Stimulated activated CD4-positive, alpha-beta T cell treated with anti-CD3 and anti-CD28 coated beads, Interleukin-12 subunit alpha, Interleukin-12 subunit beta, amount 100 ng/mL, for 4 hours (primary cell): ENCODE measurements around the gene EPHB1.
"Not testable (repeated sequence)": the region's sequence is repeated elsewhere in the genome, so short reads cannot be mapped to it uniquely, and the experiment has no call there.

Experiments used
- DNase-seq: peaks from one replicate; pipeline ENCODE4 v3.0.0-alpha.2; 2020

Gene EPHB1

GRCh38 chr3:135066844-135067727 is 272.0 kb downstream of the EPHB1 start:
- not testable (repeated sequence) for DNase-seq

GRCh38 chr3:135068011-135068410 is 273.0 kb downstream of the EPHB1 start:
- no peak for DNase-seq

DNA sequence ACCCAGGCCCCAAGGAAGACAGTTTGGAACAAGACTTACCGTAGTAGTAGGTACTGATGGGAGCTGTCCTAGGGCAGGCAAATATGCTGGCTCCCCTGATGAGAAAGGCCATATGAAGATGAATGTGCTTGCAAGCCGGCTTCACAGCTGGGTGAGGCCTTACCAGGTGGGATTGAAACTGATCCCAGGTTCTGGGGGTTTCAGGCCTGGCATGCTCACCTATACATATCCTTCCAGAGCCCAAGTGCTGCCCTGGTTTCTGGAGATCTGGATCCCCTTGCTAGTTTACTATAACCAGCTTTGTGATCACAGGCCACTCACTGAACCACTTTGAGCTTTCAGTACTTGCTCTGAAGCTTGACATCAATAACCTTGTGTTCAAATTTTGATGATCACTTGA is 274.3 kb downstream of the EPHB1 start:
- no peak for DNase-seq

DNA sequence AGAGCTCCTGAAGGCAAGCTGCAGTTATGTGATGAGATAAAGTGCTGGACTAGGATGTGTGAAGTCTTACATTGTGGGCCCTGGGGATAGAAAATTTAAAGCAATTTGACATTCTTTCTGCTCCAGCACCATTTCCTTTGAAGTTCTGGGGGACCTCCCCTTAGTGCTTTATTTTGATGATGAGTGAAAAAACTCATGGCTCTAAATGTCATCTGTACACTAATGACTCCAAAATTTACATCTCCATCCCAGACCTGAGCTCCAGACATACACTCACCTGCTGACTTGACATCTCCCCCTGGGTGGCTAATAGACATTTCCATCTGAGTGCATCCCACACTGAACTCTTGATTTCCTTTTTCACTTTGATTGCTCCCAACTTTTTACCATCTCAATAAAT is 276.4 kb downstream of the EPHB1 start:
- no peak for DNase-seq

DNA sequence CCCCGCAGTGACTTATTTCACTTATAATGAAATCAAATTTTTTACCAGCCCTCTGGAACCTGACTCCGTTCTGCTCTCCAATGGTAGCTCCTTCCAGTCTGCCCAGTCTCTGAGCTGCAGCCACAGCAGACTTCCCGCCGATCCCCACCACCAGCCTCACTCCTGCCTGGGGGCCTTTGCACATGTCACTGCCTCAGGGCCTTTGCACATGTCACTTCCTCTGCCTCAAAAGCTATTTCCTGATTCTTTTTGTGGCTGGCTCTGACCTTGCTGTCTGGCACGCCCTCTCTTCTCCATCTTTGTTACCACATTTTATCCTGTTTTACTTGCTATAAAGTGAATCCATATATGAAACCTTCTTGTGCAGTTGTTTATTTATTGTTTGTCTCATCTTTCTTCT is 277.4 kb downstream of the EPHB1 start:
- no peak for DNase-seq

DNA sequence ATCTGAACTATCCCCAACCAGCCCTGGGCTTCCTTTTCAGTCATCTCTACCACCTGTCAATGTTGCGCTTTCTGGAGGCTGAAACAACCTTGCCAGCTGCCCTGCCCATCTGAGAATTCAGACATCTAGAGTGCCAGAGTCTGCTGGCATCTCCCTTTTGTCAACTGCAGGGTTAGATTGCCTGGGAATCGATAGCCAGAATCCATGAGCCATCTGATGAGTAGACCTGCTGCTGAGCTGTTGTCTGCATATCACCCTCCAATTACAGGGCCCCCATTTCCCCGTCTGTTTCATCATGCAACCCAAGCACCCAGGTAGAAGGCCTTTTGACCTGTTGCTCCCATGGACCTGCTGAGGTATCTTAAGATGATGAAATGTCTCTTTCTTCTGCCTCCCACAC is 280.1 kb downstream of the EPHB1 start:
- DNase-seq: no peak

DNA sequence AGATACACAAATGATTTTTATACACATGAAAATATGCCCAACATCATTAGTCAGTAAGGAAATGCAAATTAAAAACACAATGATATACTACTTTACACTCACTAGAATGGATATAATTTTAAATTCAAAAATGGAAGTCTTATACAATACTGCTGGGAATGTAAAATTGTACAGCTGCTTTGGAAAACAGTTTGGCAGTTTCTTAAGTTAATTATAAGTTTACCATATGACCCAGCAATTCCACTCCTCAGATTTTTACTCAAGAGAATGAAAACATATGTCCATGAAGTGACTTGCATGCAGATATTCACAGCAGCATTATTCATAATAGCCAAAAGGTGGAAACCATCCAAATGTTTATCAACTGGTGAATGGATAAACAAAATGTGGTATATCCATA is 281.3 kb downstream of the EPHB1 start:
- no peak for DNase-seq

DNA sequence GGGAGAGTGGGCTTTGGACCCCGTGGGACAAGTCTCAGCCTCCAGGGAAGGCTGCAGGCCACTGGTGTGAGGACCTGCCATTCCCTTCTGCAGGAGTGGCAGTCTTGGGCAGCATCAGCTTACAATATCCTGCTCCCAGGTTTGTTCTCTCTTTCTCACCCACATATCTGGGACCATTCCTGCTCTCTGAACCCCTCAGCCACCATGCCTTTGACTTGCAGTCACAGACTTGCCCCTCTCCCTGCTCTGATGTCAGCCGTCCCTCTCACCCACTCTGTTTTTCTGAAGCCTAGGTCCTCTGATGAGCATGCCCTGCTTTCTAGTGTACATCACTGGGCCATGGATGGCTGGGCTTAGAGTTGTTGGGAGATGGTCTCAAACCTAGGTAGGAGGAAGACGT is 282.1 kb downstream of the EPHB1 start:
- no peak for DNase-seq

DNA sequence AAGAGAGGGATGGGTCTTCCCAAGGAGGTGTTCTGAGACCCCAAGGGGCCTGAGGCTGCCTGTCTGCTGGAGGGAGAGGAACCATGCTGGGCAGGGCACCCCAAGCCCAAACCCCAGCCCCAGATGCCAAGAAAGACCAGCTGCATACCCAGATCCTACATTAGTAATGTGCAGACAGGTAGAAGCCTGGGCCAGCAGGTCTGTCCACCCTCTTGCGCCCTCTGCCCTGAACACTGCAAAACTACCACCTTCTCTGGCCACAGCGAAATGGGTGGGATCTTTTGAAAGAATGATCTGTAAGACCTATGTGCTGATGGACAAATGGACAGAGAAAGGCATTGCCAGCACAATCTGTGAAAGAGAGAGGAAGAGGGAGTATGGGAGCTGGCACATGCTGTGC is 283.2 kb downstream of the EPHB1 start:
- no peak for DNase-seq

DNA sequence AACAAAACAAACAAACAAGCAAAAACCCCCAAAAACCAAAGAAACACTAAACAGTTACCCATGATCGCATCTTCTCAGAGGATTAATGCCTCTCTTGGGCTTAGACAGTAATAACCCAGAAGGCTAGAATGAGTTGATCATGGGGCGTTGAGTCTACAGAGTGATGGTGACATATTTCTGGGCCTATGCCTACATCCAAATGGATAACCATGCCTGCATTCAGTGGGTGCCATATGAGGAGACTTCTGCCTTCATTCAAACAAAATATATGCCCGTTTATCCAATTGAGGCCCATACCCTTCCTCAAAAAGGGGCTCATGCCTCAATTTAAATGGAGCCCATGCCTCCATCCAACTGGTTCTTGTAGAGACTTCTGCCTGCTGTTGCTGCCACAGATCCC is 284.0 kb downstream of the EPHB1 start:
- DNase-seq: no peak

DNA sequence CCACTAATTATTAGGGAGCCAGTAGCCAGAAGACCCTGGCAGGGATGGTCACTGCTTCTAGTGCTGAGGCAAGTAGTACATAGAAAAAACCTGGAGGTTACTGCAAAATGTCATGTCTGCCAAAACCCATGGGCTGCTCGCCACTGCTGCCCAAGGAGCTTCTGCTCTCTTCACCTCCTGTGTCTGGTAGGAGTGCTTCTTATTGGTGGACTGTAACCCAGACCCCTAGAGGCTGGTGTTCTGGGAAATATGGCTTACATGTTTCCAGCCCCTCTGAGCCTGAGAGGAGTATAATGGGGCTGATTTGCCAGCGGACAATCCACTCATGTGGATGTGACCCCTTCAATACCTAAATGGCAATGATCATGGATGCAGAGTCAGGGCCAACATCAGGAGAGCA is 286.4 kb downstream of the EPHB1 start:
- DNase-seq: no peak

DNA sequence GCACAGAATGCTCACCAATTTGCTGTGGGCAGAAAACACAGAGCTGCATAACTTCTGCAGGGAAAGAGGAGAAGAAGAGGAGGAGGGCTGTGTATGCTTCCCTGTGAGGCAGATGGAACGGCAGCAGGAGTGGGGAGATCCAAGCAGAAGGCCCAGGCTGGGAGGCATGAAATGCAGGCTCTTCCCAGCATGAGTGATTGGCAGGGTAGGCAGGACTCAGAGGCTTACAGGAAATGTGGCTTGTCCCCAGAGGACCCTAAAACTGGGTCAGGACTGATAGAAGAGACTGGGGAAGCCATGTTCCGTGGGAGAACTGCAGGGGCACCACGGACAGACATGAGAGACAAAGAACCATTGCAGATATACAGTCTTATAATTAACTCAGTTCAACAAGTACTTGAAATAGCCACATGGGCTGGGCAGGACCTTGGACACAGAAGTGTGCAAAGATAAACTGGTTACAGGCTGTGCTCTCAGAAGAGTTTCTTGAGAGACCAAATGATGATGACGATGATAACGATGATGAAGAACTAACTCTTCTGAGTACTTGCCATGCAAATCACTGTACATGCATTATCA is 286.9 kb downstream of the EPHB1 start:
- no peak for DNase-seq

DNA sequence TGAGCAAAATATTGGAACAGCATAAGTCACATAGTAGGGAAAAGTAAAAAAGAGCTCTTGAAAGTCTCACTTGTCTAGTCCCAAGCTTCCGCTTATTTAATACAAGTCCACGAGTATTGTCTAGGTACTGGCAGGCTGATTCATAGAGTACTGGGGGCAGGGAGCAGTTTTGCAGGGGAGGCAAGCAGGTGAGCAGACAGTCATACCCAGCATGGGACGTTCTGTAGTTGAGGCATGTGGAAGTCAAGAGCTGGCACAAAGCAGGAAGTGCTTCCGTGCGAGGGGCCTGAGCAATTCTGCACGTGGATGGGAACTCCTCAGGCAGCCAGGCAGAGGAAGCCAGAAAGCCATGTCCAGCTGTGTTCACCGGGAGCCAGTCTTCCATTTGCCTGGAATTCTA is 287.6 kb downstream of the EPHB1 start:
- no peak for DNase-seq

- DNase-seq: no peak
These were observed 288.1 kb downstream of the EPHB1 start for GRCh38 chr3:135083179-135083578.

GRCh38 chr3:135083756-135084155 is 288.7 kb downstream of the EPHB1 start:
- no peak for DNase-seq

GRCh38 chr3:135084405-135084804 is 289.3 kb downstream of the EPHB1 start:
- DNase-seq: no peak

DNA sequence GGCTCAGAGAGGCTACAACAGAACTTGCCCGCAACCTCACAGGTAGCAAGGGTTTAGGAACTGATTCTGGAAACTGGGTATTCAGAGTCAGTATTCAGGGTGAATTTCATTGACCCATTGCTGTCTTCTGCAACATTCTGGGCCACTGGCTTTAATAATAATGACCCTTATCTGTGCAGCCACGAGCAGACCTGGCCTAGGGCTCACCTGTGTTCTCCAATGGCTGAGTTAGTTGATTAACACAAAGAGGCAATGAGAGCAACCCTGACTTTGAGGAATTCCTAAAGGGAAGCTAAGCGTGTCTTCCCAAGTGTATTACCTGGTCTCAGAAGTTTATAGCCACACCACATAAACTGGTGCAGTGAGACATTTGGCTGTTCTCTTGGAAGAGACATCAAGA is 289.9 kb downstream of the EPHB1 start:
- no peak for DNase-seq

- no peak for DNase-seq
These were observed 290.8 kb downstream of the EPHB1 start for GRCh38 chr3:135085652-135086436.

DNA sequence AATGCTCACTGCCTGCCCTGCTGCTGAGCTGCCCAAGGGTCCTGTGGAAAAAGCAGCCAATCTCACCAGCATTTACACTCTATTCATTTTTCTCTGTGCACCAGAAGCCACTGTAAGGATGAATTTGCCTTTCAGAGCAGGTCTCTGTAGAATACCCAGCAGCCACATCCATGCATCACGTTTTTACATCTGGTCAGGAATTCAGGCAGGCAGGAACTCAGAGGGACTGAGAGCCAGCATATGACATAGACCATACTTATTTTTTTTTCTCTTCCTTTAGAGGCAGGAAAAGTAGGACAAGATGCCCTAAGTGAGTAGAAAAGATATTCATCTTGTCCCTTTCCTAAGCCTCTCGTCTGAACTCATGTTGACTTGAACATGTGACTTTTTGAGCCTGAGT is 292.7 kb downstream of the EPHB1 start:
- DNase-seq: no peak

GRCh38 chr3:135089451-135089850 is 294.4 kb downstream of the EPHB1 start:
- DNase-seq: no peak

DNA sequence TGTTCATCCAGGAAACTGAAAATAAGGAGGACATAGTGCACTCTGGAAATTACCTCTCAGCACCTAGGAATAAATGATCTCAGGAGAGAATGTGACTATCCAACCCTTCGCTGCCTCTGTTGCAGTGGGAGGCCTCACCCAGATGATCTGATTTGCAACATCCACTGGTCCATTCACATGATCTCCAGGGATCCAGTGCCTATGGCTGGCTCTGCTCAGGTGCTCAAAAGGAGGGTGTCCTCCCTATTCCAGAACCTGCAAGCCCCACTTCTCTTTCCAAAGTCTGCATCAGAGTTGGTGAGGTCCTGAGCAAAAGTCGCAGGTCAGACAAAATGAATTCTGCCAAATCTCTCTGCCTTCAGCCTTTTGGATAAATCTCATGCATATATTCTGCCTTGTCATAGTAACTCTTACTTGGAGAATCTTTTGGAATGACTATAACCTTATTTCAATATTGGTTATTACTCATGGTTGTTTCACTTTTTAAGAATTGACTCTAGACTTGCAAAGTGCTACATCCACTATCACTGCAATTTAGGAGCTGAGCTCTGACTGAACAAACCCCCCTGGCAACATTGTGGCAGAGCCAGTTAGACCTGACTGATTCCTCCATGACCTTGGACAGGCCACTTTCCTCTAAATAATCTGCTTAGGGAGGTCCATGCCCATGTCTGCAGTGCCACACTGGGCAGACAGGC is 295.1 kb downstream of the EPHB1 start:
- DNase-seq: no peak

DNA sequence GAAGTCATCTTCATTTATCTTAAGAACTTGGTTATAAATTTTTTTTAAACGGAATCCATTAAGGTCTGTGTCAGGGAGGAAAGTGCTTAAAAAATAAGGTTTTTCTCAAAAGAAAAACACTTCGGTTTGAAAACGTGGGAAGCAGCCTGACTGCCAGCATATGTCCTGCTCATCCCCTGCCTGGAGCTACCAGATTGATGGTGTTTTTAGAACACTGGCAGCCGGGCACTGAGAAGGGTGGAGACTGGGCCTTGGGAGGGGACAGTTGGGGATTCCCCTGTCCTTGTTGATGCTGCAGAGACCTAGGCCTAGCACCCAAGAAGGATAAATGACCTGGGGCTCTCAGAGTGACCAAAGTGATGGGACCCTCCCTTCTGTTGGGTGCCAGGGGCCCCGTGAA is 296.9 kb downstream of the EPHB1 start:
- DNase-seq: no peak

GRCh38 chr3:135093121-135093520 is 298.1 kb downstream of the EPHB1 start:
- no peak for DNase-seq
